ENCODE measurements around the gene ADGRB3. TPM values are rescaled to one million over a fixed set of nuclear protein-coding genes. Genes with fewer than 3 reads are reported as not detected.

ADGRB3 gene
- total RNA-seq, 1 experiment from 2014 or later = 7.7 TPM

DNA sequence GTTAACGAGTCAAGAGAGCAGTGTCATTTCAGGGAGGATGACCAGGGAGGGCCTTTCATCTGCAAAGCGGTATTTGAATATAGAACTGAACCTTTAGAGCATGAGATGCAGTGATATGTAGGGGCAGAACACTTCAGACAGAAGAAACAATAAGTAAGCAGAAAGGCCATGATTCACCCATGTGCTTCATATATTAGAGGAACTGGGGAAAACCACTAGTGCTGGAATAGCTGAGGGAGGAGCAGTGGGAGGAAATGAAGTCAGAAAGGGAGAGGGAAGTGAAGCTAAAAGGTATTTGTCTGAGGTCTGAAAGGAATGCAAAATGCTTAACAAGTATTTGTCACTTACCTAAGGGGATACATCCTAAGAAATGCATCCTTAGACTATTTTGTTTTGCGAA, 391.2 kb downstream of the ADGRB3 start:
- intact Hi-C loops (cut with micrococcal nuclease; ENCODE audit: unreplicated experiment) = no loop called here
- Histone ChIP-seq H3K27ac (ENCODE audit: low read depth, low read length, poor library complexity, severe bottlenecking) (no peak overlapping the region), H3K4me1 (ENCODE audit: insufficient read depth, low read length, poor library complexity, severe bottlenecking) (no peaks in the 10 kb centered on the region), H3K36me3 (ENCODE audit: insufficient read depth, low read length, poor library complexity, severe bottlenecking) (no peaks in the 10 kb centered on the region), H3K27me3 (replicated peaks; ENCODE audit: insufficient read depth, low read depth, low read length, poor library complexity) (no peaks in the 10 kb centered on the region), H3K9me3 (ENCODE audit: low read depth, low read length, poor library complexity, severe bottlenecking) (no peaks in the 10 kb centered on the region), H3K4me3 (ENCODE audit: low read depth, low read length, poor library complexity, severe bottlenecking) (no peak overlapping the region)
- DNase-seq (ENCODE audit: low spot score) = no peak
- ChIA-PET CTCF (no interaction called here), POLR2A (ENCODE audit: low non-redundant PET) (no interaction called here)
- TF ChIP-seq, protein P1, sequence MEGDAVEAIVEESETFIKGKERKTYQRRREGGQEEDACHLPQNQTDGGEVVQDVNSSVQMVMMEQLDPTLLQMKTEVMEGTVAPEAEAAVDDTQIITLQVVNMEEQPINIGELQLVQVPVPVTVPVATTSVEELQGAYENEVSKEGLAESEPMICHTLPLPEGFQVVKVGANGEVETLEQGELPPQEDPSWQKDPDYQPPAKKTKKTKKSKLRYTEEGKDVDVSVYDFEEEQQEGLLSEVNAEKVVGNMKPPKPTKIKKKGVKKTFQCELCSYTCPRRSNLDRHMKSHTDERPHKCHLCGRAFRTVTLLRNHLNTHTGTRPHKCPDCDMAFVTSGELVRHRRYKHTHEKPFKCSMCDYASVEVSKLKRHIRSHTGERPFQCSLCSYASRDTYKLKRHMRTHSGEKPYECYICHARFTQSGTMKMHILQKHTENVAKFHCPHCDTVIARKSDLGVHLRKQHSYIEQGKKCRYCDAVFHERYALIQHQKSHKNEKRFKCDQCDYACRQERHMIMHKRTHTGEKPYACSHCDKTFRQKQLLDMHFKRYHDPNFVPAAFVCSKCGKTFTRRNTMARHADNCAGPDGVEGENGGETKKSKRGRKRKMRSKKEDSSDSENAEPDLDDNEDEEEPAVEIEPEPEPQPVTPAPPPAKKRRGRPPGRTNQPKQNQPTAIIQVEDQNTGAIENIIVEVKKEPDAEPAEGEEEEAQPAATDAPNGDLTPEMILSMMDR (conservative IDR thresholded peaks at IDR 0.05; ENCODE audit: low read depth, low read length) = no peak
- no peak for TF ChIP-seq EZH2 (IDR thresholded peaks at IDR 0.05; ENCODE audit: borderline replicate concordance, low read depth, low read length, poor library complexity, severe bottlenecking)
- no TSS peak for BruUV-seq (replicated peaks)

DNA sequence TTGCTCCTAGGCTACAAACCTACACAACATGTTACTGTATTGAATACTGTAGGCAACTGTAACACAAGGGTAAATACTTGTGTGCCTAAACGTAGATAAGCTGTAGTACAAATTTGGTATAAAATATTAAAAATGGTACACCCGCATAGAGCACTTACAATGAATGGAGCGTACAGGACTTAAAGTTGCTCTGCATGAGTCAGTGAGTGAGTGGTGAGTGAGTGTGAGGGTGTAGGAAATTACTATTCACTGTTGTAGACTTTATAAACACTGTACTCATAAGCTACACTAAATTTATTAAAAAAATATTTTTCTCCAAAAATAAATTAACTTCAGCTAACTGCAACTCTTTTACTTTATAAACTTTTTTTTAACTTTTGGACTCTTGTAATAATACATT, 391.6 kb downstream of the ADGRB3 start:
- no TSS peak for BruUV-seq (replicated peaks)
- no peak overlapping the region for H3K4me3 ChIP-seq (ENCODE audit: low read depth, low read length, poor library complexity, severe bottlenecking)
- no peaks in the 10 kb centered on the region for H3K36me3 ChIP-seq (ENCODE audit: insufficient read depth, low read length, poor library complexity, severe bottlenecking)
- ChIA-PET CTCF (no interaction called here), POLR2A (ENCODE audit: low non-redundant PET) (no interaction called here)
- no peak for DNase-seq (ENCODE audit: low spot score)
- no peaks in the 10 kb centered on the region for H3K4me1 ChIP-seq (ENCODE audit: insufficient read depth, low read length, poor library complexity, severe bottlenecking)
- H3K27me3 ChIP-seq (replicated peaks; ENCODE audit: insufficient read depth, low read depth, low read length, poor library complexity) = no peaks in the 10 kb centered on the region
- intact Hi-C loops (cut with micrococcal nuclease; ENCODE audit: unreplicated experiment) = no loop called here
- H3K9me3 ChIP-seq (ENCODE audit: low read depth, low read length, poor library complexity, severe bottlenecking) = no peaks in the 10 kb centered on the region
- no peak overlapping the region for H3K27ac ChIP-seq (ENCODE audit: low read depth, low read length, poor library complexity, severe bottlenecking)
- TF ChIP-seq, protein P1 (conservative IDR thresholded peaks at IDR 0.05; ENCODE audit: low read depth, low read length) = no peak
- no peak for TF ChIP-seq EZH2 (IDR thresholded peaks at IDR 0.05; ENCODE audit: borderline replicate concordance, low read depth, low read length, poor library complexity, severe bottlenecking)

DNA sequence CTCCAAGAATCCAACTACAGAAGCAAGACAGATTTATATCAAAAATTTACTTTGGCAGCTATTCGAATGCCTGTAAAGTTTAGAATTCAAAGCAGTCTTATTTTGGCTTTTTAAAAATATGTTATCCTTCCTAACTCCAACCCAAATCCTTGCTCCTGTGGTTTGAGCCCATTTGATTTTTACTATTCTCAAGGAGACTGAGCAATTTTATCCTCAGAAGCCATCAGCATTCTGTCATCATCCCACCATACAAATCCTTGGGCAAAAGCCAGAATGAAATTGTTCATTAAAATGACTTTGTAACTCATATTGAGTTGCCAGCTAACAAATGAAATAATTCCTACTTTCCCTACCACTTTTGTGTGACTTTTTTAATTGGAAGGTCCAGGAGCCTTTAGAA, 392.8 kb downstream of the ADGRB3 start:
- ChIA-PET POLR2A (ENCODE audit: low non-redundant PET) (no interaction called here), CTCF (no interaction called here)

More for the DNA sequence above, 392.8 kb downstream of the ADGRB3 start:
- Histone ChIP-seq H3K4me1 (ENCODE audit: insufficient read depth, low read length, poor library complexity, severe bottlenecking) (no peaks in the 10 kb centered on the region), H3K9me3 (ENCODE audit: low read depth, low read length, poor library complexity, severe bottlenecking) (no peaks in the 10 kb centered on the region), H3K36me3 (ENCODE audit: insufficient read depth, low read length, poor library complexity, severe bottlenecking) (no peaks in the 10 kb centered on the region), H3K27me3 (replicated peaks; ENCODE audit: insufficient read depth, low read depth, low read length, poor library complexity) (no peaks in the 10 kb centered on the region), H3K4me3 (ENCODE audit: low read depth, low read length, poor library complexity, severe bottlenecking) (no peak overlapping the region), H3K27ac (ENCODE audit: low read depth, low read length, poor library complexity, severe bottlenecking) (no peak overlapping the region)
- no peak for DNase-seq (ENCODE audit: low spot score)
- TF ChIP-seq, protein P1 (conservative IDR thresholded peaks at IDR 0.05; ENCODE audit: low read depth, low read length) = no peak
- TF ChIP-seq EZH2 (IDR thresholded peaks at IDR 0.05; ENCODE audit: borderline replicate concordance, low read depth, low read length, poor library complexity, severe bottlenecking) = no peak
- BruUV-seq (replicated peaks) = no TSS peak
- intact Hi-C loops (cut with micrococcal nuclease; ENCODE audit: unreplicated experiment) = no loop called here

Measured in A673 (cell line).